Ovary (tissue), 9 donors: ENCODE data around the gene LRPPRC. TPM values are rescaled to one million over a fixed set of nuclear protein-coding genes. Genes with fewer than 3 reads are reported as not detected.

Experiments
- DNase-seq, 5 donors: peaks; one replicate each; pipeline ENCODE4 v3.0.0-alpha.2; 2019 to 2020
- H3K27ac ChIP-seq, 2 donors: fragments of 200-600 bp; one replicate each; pipeline versions ENCODE4 v1.5.1 to v1.8.0; 2019 to 2022
- H3K27me3 ChIP-seq: fragments of 200-600 bp; one replicate; pipeline ENCODE4 v1.8.0; 2022
- H3K36me3 ChIP-seq: fragments of 200-600 bp; sonication (generic); one replicate; pipeline ENCODE4 v1.5.1; 2019
- H3K4me1 ChIP-seq: one replicate; pipeline ENCODE4 v1.8.1; 2013; ENCODE audit warnings: mild to moderate bottlenecking, moderate library complexity; ENCODE audit not compliant: insufficient read depth
- H3K4me3 ChIP-seq: fragments of 200-600 bp; sonication (generic); one replicate; pipeline ENCODE4 v1.5.1; 2017
- H3K9me3 ChIP-seq, 2 donors: fragments of 200-600 bp in 1 of 2; sonication (generic) in 1 of 2; one replicate each; pipeline versions ENCODE4 v1.5.1 to v1.8.1; 2013 to 2019; ENCODE audit warnings: mild to moderate bottlenecking in 1 of 2, moderate library complexity in 1 of 2
- CTCF ChIP-seq, 3 donors: fragments of 450-650 bp in 2 of 3; fragments of 200-600 bp in 1 of 3; IDR thresholded peaks; one replicate each; pipeline versions ENCODE4 v1.5.1 to v1.8.0; 2016 to 2022; ENCODE audit warnings: antibody characterized with exemption in 3 of 3, mild to moderate bottlenecking in 1 of 3
- EP300 ChIP-seq: sonication (generic); formaldehyde crosslinking; IDR thresholded peaks from one replicate; pipeline ENCODE4 v1.6.1; 2017; ENCODE audit warnings: antibody characterized with exemption
- POLR2A ChIP-seq: fragments of 450-650 bp; IDR thresholded peaks from one replicate; pipeline ENCODE4 v1.6.1; 2017; ENCODE audit warnings: antibody characterized with exemption, mild to moderate bottlenecking, moderate library complexity
- WGBS, 3 donors: extraction: QIAGEN DNeasy Blood & Tissue Kit in 1 of 3; methylation state at CpG; one replicate each; pipeline versions ENCODE4 v1.1.5 to v1.1.7; 2013 to 2017; 5-methylcytosine and 5-hydroxymethylcytosine counted together
- intact Hi-C, 4 donors: fragments of 100-400 bp; cut with DNase I; formaldehyde crosslinking; loops; one replicate each; pipeline versions ENCODE4 v1.11.0 to v1.15.1; 2022 to 2023
- polyA plus RNA-seq, 2 donors: library from polyadenylated mRNA; stranded (reverse); fragments of 200-250 nt in 1 of 2; fragments of 350-450 nt in 1 of 2; fragmentation: Illumina TruSeq in 1 of 2; extraction: RNeasy Lipid Tissue Mini Kit (QIAGEN cat#74804) in 1 of 2; gene quantifications; one replicate each; pipeline ENCODE4 v1.2.3, GENCODE V29; 2013 to 2014
- total RNA-seq, 7 donors: library from RNA; depleted of rRNA in 2 of 7; stranded (reverse); fragments of >200 nt in 2 of 7; fragmentation: NEBNext Ultra II Directional in 3 of 7; extraction: Animal tissue kit (Norgen Biotek cat#: 25700) in 3 of 7; gene quantifications; one replicate each; pipeline versions ENCODE4 v1.1.0 to v1.2.4, GENCODE V29; 2016 to 2023
- donor health status: DM: no; HTN: no; CAD: no; lungs with moderate emphysema.
- donor health status: DM: no; HTN: no; CAD: no.
- donor health status: Bipolar disorder and iron deficiency.
- donor health status: DM: yes; HTN: yes; CAD: no.
- donor health status: DM: no; HTN: no; CAD: no.
- donor health status: DM: yes; HTN: yes; CAD: no.

LRPPRC gene
- total and polyA plus RNA-seq, 9 donors = 27.6 to 74.9 (median 66.9) TPM

GRCh38 chr2:43852196-43852730 is 143.5 kb downstream of the LRPPRC start:
- H3K27me3 ChIP-seq = no peaks in the 10 kb centered on the region
- no peak overlapping the region for H3K27ac ChIP-seq
- 92 to 94% (median 93%) methylated on average over 21 of the region's 21 CpGs for WGBS, 3 donors
- TF ChIP-seq POLR2A (no peak), CTCF (IDR thresholded peaks at IDR 0.05) (no peak), EP300 (no peak)
- intact Hi-C loops = no loop called here
- DNase-seq = no peak
- no peak overlapping the region for H3K4me3 ChIP-seq
- H3K36me3 ChIP-seq = no peaks in the 10 kb centered on the region
- no peaks in the 10 kb centered on the region for H3K4me1 ChIP-seq
- no peaks in the 10 kb centered on the region for H3K9me3 ChIP-seq

GRCh38 chr2:43851011-43851980 is 144.5 kb downstream of the LRPPRC start:
- H3K36me3 ChIP-seq = no peaks in the 10 kb centered on the region
- DNase-seq = peak in 1 of 5 donors; percentile 10
- H3K27me3 ChIP-seq = no peaks in the 10 kb centered on the region
- no peak overlapping the region for H3K27ac ChIP-seq
- intact Hi-C loops = no loop called here
- no peak for TF ChIP-seq POLR2A
- TF ChIP-seq EP300 = no peak
- TF ChIP-seq CTCF (IDR thresholded peaks at IDR 0.05) = no peak
- 90 to 92% (median 91%) methylated on average over 19 to 20 of the region's 20 CpGs for WGBS, 3 donors
- no peaks in the 10 kb centered on the region for H3K9me3 ChIP-seq
- H3K4me3 ChIP-seq = no peak overlapping the region
- no peaks in the 10 kb centered on the region for H3K4me1 ChIP-seq

GRCh38 chr2:43848214-43848613 is 147.6 kb downstream of the LRPPRC start:
- Histone ChIP-seq H3K27ac (no peak overlapping the region), H3K4me1 (no peaks in the 10 kb centered on the region), H3K4me3 (no peak overlapping the region), H3K36me3 (no peaks in the 10 kb centered on the region), H3K9me3 (no peaks in the 10 kb centered on the region), H3K27me3 (no peaks in the 10 kb centered on the region)
- intact Hi-C loops = no loop called here
- 13 to 36% (median 23%) methylated on average over 1 of the region's 1 CpG for WGBS, 3 donors
- TF ChIP-seq CTCF (IDR thresholded peaks at IDR 0.05) (no peak), EP300 (no peak), POLR2A (no peak)
- DNase-seq = no peak

- DNase-seq = no peak
- 89 to 92% (median 92%) methylated on average over 5 of the region's 5 CpGs for WGBS, 3 donors
These were observed 149.5 kb downstream of the LRPPRC start for GRCh38 chr2:43846140-43846793.

More at GRCh38 chr2:43846140-43846793, 149.5 kb downstream of the LRPPRC start:
- no peaks in the 10 kb centered on the region for H3K36me3 ChIP-seq
- H3K27ac ChIP-seq = no peak overlapping the region
- H3K27me3 ChIP-seq = no peaks in the 10 kb centered on the region
- no peak overlapping the region for H3K4me3 ChIP-seq
- no peak for TF ChIP-seq CTCF (IDR thresholded peaks at IDR 0.05)
- no peak for TF ChIP-seq EP300
- TF ChIP-seq POLR2A = no peak
- intact Hi-C loops = no loop called here
- H3K4me1 ChIP-seq = no peaks in the 10 kb centered on the region
- H3K9me3 ChIP-seq = no peaks in the 10 kb centered on the region
